Thoracic aorta (tissue), 2 donors: ENCODE measurements around the gene WNT2. TPM values are rescaled to one million over a fixed set of nuclear protein-coding genes. Genes with fewer than 3 reads are reported as not detected.

Experiments used
- ATAC-seq: fragments of 150-250 bp; one replicate; pipeline ENCODE4 v1.8.0; 2017; ENCODE audit warnings: low read depth; ENCODE audit not compliant: insufficient number of reproducible peaks, low FRiP score
- DNase-seq: peaks from one replicate; pipeline ENCODE4 v3.0.0-alpha.2; 2020; ENCODE audit warnings: low spot score
- H3K27ac ChIP-seq, 2 donors: fragments of 200-600 bp; sonication (generic); 1 replicate in 1 of 2; 2 replicates in 1 of 2; pipeline ENCODE4 v1.5.1; 2016; ENCODE audit warnings: mild to moderate bottlenecking in 2 of 2, moderate library complexity in 2 of 2
- H3K27me3 ChIP-seq: fragments of 200-600 bp; sonication (generic); replicated peaks from 2 replicates; pipeline ENCODE4 v1.6.0; 2016; ENCODE audit warnings: mild to moderate bottlenecking; ENCODE audit not compliant: insufficient read depth
- H3K36me3 ChIP-seq: fragments of 200-600 bp; sonication (generic); one replicate; pipeline ENCODE4 v1.5.1; 2016
- H3K4me1 ChIP-seq, 2 donors: fragments of 200-600 bp; sonication (generic); 1 replicate in 1 of 2; 2 replicates in 1 of 2; pipeline versions ENCODE4 v1.5.1 to v1.6.0; 2016; ENCODE audit warnings: low read depth in 2 of 2, mild to moderate bottlenecking in 1 of 2; ENCODE audit not compliant: control insufficient read depth in 1 of 2
- H3K4me3 ChIP-seq: fragments of 200-600 bp; sonication (generic); 2 replicates; pipeline ENCODE4 v1.5.1; 2016; ENCODE audit warnings: mild to moderate bottlenecking
- H3K9me3 ChIP-seq: fragments of 200-600 bp; sonication (generic); 2 replicates; pipeline ENCODE4 v1.5.1; 2016
- total RNA-seq, 2 donors: library from RNA; depleted of rRNA; stranded (reverse); fragments of >200 nt; gene quantifications; one replicate each; pipeline versions ENCODE4 v1.1.0 to v1.2.3, GENCODE V29; 2016
- TF ChIP-seq, protein P1 (sequence below): fragments of 200-600 bp; sonication (generic); IDR thresholded peaks from one replicate; pipeline ENCODE4 v1.5.1; 2019; ENCODE audit warnings: antibody characterized with exemption

WNT2 gene
- total RNA-seq, 2 donors from 2014 or later, result 17.1 TPM; not detected in 1

DNA sequence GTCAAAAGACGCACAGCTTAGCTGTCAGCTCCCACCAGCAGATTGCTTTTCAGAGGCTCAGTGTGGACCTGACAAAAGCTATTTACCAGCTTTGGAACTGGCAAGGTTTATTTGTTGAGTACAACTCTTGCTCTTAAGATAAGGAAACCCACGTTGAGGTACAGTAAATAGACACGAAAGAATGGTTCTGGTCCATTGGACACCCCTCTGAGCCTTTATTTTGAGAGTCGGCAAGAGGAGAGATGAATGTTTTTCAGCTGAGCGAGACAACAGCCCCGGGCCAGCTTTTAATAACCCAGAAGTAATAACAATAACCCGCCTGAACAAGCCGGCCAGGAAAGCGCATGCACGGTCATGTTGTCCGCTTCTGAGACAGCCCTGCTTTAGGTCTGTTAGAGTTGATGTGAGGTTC is 49.0 kb downstream of the WNT2 start:
- no peaks in the 10 kb centered on the region for H3K4me1 ChIP-seq
- no peaks in the 10 kb centered on the region for H3K27me3 ChIP-seq
- no peak overlapping the region for H3K27ac ChIP-seq
- H3K9me3 ChIP-seq, result no peaks in the 10 kb centered on the region
- DNase-seq (no peak), ATAC-seq (no peak)
- TF ChIP-seq, protein P1, sequence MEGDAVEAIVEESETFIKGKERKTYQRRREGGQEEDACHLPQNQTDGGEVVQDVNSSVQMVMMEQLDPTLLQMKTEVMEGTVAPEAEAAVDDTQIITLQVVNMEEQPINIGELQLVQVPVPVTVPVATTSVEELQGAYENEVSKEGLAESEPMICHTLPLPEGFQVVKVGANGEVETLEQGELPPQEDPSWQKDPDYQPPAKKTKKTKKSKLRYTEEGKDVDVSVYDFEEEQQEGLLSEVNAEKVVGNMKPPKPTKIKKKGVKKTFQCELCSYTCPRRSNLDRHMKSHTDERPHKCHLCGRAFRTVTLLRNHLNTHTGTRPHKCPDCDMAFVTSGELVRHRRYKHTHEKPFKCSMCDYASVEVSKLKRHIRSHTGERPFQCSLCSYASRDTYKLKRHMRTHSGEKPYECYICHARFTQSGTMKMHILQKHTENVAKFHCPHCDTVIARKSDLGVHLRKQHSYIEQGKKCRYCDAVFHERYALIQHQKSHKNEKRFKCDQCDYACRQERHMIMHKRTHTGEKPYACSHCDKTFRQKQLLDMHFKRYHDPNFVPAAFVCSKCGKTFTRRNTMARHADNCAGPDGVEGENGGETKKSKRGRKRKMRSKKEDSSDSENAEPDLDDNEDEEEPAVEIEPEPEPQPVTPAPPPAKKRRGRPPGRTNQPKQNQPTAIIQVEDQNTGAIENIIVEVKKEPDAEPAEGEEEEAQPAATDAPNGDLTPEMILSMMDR, result no peak
- H3K36me3 ChIP-seq, result no peaks in the 10 kb centered on the region
- no peak overlapping the region for H3K4me3 ChIP-seq

GRCh38 chr7:117273325-117273724 is 49.5 kb downstream of the WNT2 start:
- Histone ChIP-seq H3K27me3 (no peaks in the 10 kb centered on the region), H3K4me1 (no peaks in the 10 kb centered on the region), H3K27ac (no peak overlapping the region), H3K36me3 (no peaks in the 10 kb centered on the region), H3K4me3 (no peak overlapping the region), H3K9me3 (no peaks in the 10 kb centered on the region)
- ATAC-seq (no peak), DNase-seq (no peak)
- TF ChIP-seq, protein P1, result no peak

DNA sequence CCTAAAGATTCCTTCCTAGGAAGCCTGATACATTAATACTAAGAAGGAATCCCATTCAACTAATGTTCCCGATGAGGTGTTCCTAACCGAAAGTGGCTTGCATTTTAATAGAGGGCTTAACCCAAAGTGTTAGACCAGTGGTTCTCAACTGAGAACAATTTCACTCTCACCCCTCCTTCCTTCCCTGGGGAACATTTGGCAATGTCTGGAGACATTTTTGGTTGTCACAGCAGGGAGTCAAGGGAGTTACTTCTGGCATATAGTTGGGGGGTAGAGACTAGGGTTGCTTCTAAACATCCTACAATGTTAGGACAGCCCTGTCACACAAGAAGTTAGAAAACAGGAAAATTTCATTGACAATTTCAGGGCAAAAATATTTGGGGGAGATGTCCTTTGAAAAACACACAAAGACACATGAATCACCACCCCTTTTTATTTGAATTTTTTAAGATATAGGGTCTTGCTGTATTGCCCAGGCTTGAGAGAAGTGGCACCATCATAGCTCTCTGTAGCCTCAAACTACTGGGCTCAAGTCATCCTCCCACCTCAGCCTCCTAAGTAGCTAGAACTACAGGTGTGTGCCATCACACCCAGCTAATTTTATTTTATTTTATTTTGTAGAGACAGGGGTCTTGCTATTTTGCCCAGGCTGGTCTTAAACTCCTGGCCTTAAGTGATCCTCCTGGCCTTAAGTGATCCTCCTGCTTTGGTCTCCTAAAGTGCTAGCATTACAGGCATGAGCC is 50.7 kb downstream of the WNT2 start:
- Histone ChIP-seq H3K9me3 (no peaks in the 10 kb centered on the region), H3K36me3 (no peaks in the 10 kb centered on the region), H3K27me3 (no peaks in the 10 kb centered on the region), H3K4me1 (no peaks in the 10 kb centered on the region), H3K27ac (no peak overlapping the region), H3K4me3 (no peak overlapping the region)
- DNase-seq (no peak), ATAC-seq (no peak)
- TF ChIP-seq, protein P1, result no peak

- no peaks in the 10 kb centered on the region for H3K9me3 ChIP-seq
- H3K4me1 ChIP-seq, result no peaks in the 10 kb centered on the region
- no peak overlapping the region for H3K27ac ChIP-seq
- H3K4me3 ChIP-seq, result no peak overlapping the region
- DNase-seq, result no peak
- TF ChIP-seq, protein P1, result no peak
- no peak for ATAC-seq
- H3K36me3 ChIP-seq, result no peaks in the 10 kb centered on the region
- H3K27me3 ChIP-seq, result no peaks in the 10 kb centered on the region
Observed at GRCh38 chr7:117271566-117271965, 51.3 kb downstream of the WNT2 start.

DNA sequence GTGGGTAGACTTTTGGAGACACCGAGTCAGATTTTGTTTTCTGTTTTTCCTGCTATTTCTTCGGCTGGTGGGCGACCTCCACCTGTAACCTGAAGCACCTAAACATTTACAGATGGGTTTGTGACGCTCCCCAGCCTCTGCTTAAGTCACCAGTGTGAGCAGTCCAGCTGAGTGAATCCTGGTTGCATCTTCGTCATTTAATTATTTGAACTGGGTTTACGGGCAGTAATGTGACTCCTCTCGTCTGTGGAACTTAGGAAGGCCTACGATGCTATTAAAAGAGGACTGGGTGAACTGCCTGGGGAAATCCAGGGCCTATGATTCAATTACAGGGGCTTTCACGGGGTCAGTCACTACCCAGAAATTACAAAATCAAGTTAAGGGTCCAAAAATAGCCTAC is 52.5 kb downstream of the WNT2 start:
- no peak overlapping the region for H3K27ac ChIP-seq

More for the DNA sequence above, 52.5 kb downstream of the WNT2 start:
- ATAC-seq (no peak), DNase-seq (no peak)
- no peaks in the 10 kb centered on the region for H3K4me1 ChIP-seq
- TF ChIP-seq, protein P1, result no peak
- no peaks in the 10 kb centered on the region for H3K36me3 ChIP-seq
- H3K27me3 ChIP-seq, result no peaks in the 10 kb centered on the region
- H3K4me3 ChIP-seq, result no peak overlapping the region
- H3K9me3 ChIP-seq, result no peaks in the 10 kb centered on the region
